Chondrocyte (in vitro differentiated cells): ENCODE results near the gene PCDHGA9. TPM values are rescaled to one million over a fixed set of nuclear protein-coding genes. Genes with fewer than 3 reads are reported as not detected.
"Not testable (repeated sequence)": the region's sequence is repeated elsewhere in the genome, so short reads cannot be mapped to it uniquely, and the experiment has no call there.

Source experiments
- DNase-seq: peaks from one replicate; pipeline ENCODE4 v3.0.0; 2021; ENCODE audit warnings: mixed read lengths, low spot score
- H3K27ac Mint-ChIP-seq: one replicate; pipeline ENCODE4 v1.8.0; 2021; ENCODE audit warnings: mild to moderate bottlenecking, moderate library complexity, mixed read lengths; ENCODE audit not compliant: unreplicated experiment
- H3K27me3 Mint-ChIP-seq: 2 replicates; pipeline ENCODE4 v1.8.0; 2021; ENCODE audit warnings: low read depth, mixed read lengths
- H3K36me3 Mint-ChIP-seq: 2 replicates; pipeline ENCODE4 v1.8.0; 2021; ENCODE audit warnings: low read depth, mixed read lengths
- H3K4me1 Mint-ChIP-seq: 2 replicates; pipeline ENCODE4 v1.8.0; 2021; ENCODE audit warnings: low read depth, mild to moderate bottlenecking, mixed read lengths
- H3K4me3 Mint-ChIP-seq: one replicate; pipeline ENCODE4 v1.8.0; 2021; ENCODE audit warnings: mild to moderate bottlenecking, moderate library complexity, mixed read lengths; ENCODE audit not compliant: unreplicated experiment
- H3K9me3 Mint-ChIP-seq: 2 replicates; pipeline ENCODE4 v1.8.0; 2021; ENCODE audit warnings: low read depth, mixed read lengths
- total RNA-seq: library from RNA; stranded (reverse); gene quantifications from 3 replicates; pipeline ENCODE4 v1.2.1, GENCODE V29; 2021
- TF ChIP-seq, protein P1 (sequence below): fragments of 200-600 bp; sonication (generic); IDR thresholded peaks from 2 replicates; pipeline ENCODE4 v1.5.0; 2021; ENCODE audit warnings: antibody characterized with exemption, mild to moderate bottlenecking, moderate library complexity

The PCDHGA9 gene
- total RNA-seq, 1 donor from 2014 or later = 1.4 TPM

GRCh38 chr5:141382469-141383294 lies 19.9 kb upstream of the PCDHGA9 start, which contains the start of gene PCDHGA7:
Gene PCDHGA7, plus strand, starts transcription at chr5:141382742. Its CDS starts 158 bp downstream, at chr5:141382900.
- peak; percentile 85 for DNase-seq
- Mint-ChIP-seq H3K4me3 (no peak within 1 kb of the TSS), H3K36me3 (peaks cover 1% of the 10 kb centered on the region), H3K27me3 (no peaks in the 10 kb centered on the region), H3K9me3 (peaks cover 51% of the 10 kb centered on the region), H3K4me1 (no peaks in the 10 kb centered on the region), H3K27ac (no peak within 1 kb of the TSS)
- TF ChIP-seq, protein P1, sequence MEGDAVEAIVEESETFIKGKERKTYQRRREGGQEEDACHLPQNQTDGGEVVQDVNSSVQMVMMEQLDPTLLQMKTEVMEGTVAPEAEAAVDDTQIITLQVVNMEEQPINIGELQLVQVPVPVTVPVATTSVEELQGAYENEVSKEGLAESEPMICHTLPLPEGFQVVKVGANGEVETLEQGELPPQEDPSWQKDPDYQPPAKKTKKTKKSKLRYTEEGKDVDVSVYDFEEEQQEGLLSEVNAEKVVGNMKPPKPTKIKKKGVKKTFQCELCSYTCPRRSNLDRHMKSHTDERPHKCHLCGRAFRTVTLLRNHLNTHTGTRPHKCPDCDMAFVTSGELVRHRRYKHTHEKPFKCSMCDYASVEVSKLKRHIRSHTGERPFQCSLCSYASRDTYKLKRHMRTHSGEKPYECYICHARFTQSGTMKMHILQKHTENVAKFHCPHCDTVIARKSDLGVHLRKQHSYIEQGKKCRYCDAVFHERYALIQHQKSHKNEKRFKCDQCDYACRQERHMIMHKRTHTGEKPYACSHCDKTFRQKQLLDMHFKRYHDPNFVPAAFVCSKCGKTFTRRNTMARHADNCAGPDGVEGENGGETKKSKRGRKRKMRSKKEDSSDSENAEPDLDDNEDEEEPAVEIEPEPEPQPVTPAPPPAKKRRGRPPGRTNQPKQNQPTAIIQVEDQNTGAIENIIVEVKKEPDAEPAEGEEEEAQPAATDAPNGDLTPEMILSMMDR = no peak

GRCh38 chr5:141383345-141383744 lies 19.2 kb upstream of the PCDHGA9 start:
- Mint-ChIP-seq H3K9me3 (peaks cover 52% of the 10 kb centered on the region), H3K27me3 (no peaks in the 10 kb centered on the region), H3K36me3 (peaks cover 1% of the 10 kb centered on the region), H3K4me3 (no peak overlapping the region), H3K4me1 (no peaks in the 10 kb centered on the region), H3K27ac (no peak overlapping the region)
- TF ChIP-seq, protein P1 = no peak
- DNase-seq = peak; percentile 77

DNA sequence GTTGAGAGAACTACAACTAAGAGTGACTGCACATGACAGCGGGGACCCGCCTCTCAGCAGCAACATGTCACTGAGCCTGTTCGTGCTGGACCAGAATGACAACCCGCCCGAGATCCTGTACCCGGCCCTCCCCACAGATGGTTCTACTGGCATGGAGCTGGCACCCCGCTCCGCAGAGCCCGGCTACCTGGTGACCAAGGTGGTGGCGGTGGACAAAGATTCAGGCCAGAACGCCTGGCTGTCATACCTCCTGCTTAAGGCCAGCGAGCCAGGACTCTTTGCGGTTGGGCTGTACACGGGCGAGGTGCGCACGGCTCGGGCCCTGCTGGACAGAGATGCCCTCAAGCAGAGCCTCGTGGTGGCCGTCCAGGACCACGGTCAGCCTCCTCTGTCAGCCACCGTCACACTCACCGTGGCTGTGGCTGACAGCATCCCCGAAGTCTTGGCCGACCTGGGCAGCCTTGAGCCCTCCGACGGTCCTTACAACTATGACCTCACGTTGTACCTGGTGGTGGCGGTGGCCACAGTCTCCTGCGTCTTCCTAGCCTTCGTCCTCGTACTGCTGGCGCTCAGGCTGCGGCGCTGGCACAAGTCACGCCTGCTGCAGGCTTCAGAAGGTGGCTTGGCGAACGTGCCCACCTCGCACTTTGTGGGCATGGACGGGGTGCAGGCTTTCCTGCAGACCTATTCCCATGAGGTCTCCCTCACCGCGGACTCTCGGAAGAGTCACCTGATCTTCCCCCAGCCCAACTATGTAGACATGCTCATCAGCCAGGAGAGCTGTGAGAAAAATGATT lies 17.9 kb upstream of the PCDHGA9 start:
- H3K9me3 Mint-ChIP-seq = peaks cover 45% of the 10 kb centered on the region
- peak; percentile 88 for DNase-seq
- no peak overlapping the region for H3K4me3 Mint-ChIP-seq
- no peaks in the 10 kb centered on the region for H3K27me3 Mint-ChIP-seq
- TF ChIP-seq, protein P1 = no peak
- H3K27ac Mint-ChIP-seq = no peak overlapping the region
- no peaks in the 10 kb centered on the region for H3K4me1 Mint-ChIP-seq
- H3K36me3 Mint-ChIP-seq = peaks cover 4% of the 10 kb centered on the region

- Mint-ChIP-seq H3K27ac (peak within 1 kb of the TSS; percentile 27), H3K9me3 (peaks cover 46% of the 10 kb centered on the region), H3K4me3 (peak within 1 kb of the TSS; percentile 68)
- not testable (repeated sequence) for H3K27me3 Mint-ChIP-seq, H3K36me3 Mint-ChIP-seq, H3K4me1 Mint-ChIP-seq, DNase-seq
- TF ChIP-seq, protein P1 = peak; percentile 66
Measured at GRCh38 chr5:141387557-141388311, 14.8 kb upstream of the PCDHGA9 start, which contains the start of gene PCDHGB4. Gene PCDHGB4, plus strand, starts transcription at chr5:141387698. Its CDS starts 187 bp downstream, at chr5:141387885.
